MCF 10A (cell line): ENCODE data around the gene TGFBR1. TPM values are rescaled to one million over a fixed set of nuclear protein-coding genes. Genes with fewer than 3 reads are reported as not detected.

ENCODE experiments used
- BruUV-seq: library from RNA; stranded (reverse); fragments of 400-500 nt; replicated peaks from 2 replicates; lab custom pipeline; 2021; lab: Mats Ljungman, UMichigan
- CTCF ChIA-PET: fragments of 300-600 bp; sonication (Branson Sonifier 250); formaldehyde crosslinking; extraction: SDS; loops from one replicate; lab custom pipeline; 2021; ENCODE audit warnings: antibody characterized with exemption, inconsistent platforms; lab: Yijun Ruan, JAX
- POLR2A ChIA-PET: fragments of 300-600, 350-650 bp; sonication (Branson Sonifier 250); formaldehyde crosslinking; extraction: SDS; loops from one replicate; lab custom pipeline; 2020; ENCODE audit warnings: antibody characterized with exemption, inconsistent platforms; lab: Yijun Ruan, JAX
- DNase-seq: peaks from one replicate; pipeline ENCODE4 v3.0.0-alpha.2; 2018; ENCODE audit not compliant: unreplicated experiment
- H3K27ac Mint-ChIP-seq: one replicate; pipeline ENCODE4 v1.8.0; 2022; ENCODE audit warnings: mild to moderate bottlenecking, low read depth, mixed read lengths; ENCODE audit not compliant: unreplicated experiment
- H3K27me3 Mint-ChIP-seq: one replicate; pipeline ENCODE4 v1.8.0; 2022; ENCODE audit warnings: mixed read lengths; ENCODE audit not compliant: insufficient read depth, unreplicated experiment
- H3K36me3 Mint-ChIP-seq: one replicate; pipeline ENCODE4 v1.8.0; 2022; ENCODE audit warnings: mild to moderate bottlenecking, moderate library complexity, mixed read lengths; ENCODE audit not compliant: insufficient read depth, unreplicated experiment
- H3K4me1 Mint-ChIP-seq: one replicate; pipeline ENCODE4 v1.8.0; 2022; ENCODE audit warnings: mixed read lengths; ENCODE audit not compliant: insufficient read depth, unreplicated experiment
- H3K4me3 Mint-ChIP-seq: one replicate; pipeline ENCODE4 v1.8.0; 2022; ENCODE audit warnings: mild to moderate bottlenecking, moderate library complexity, mixed read lengths; ENCODE audit not compliant: unreplicated experiment
- H3K9me3 Mint-ChIP-seq: one replicate; pipeline ENCODE4 v1.8.0; 2022; ENCODE audit warnings: mixed read lengths; ENCODE audit not compliant: unreplicated experiment
- intact Hi-C: fragments of 100-400 bp; cut with micrococcal nuclease; formaldehyde crosslinking; loops from 2 replicates; pipeline ENCODE4 v1.14.1; 2022
- total RNA-seq: library from RNA; stranded (reverse); gene quantifications from 2 replicates; pipeline ENCODE4 v1.2.3, GENCODE V29; 2022
- TF ChIP-seq, protein P1 (sequence below): fragments of 200-600 bp; IDR thresholded peaks from one replicate; pipeline ENCODE4 v1.8.0; 2022; ENCODE audit warnings: antibody characterized with exemption, mild to moderate bottlenecking; ENCODE audit not compliant: unreplicated experiment

The TGFBR1 gene
- total RNA-seq, 1 experiment from 2014 or later, result 27.6 TPM

DNA sequence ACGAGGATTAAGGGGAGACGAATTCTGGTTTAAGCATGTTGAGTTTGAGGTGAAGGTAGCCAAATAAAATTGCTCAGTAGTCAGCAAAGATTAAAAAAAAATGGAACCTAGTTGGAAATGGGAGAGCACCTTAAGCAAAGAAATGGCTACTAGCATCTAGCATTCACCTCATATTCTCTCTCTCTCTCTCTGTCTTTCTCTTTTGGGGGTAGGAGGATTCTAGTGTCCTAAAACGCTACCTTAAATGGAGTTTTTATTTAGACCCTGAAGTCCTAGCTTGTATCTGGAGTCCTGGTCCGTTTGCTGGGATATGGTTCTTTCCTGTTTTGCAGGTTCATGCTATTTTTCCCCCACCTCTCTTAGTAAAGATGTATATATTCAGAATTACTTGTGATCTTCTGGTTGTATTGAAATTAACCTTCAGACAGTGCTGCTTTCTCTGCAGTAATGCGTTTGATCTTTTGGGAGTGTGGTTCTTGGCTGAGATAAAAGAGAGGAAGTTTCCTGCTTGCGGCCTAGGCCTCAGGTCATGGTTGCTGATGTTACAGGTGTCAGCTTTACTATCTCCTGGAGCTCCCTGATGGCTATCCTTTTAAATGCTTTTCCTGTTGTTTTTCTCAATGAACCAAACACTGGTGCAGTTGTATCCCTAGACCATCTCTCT is 8.0 kb downstream of the TGFBR1 start:
- H3K36me3 Mint-ChIP-seq, result no peaks in the 10 kb centered on the region
- DNase-seq, result no peak
- ChIA-PET CTCF (interaction anchor here (0.7 to 1.6 kb wide), 4 partner anchors 9 to 901 kb away, joined by 3 to 8 read pairs (median 4); partner anchors contain the start of gene TGFBR1), POLR2A (interaction anchor here (1.3 to 1.6 kb wide), 2 partner anchors 9 to 12 kb away, joined by 3 to 5 read pairs; no protein-coding TSS in a partner anchor)
- H3K4me3 Mint-ChIP-seq, result no peak overlapping the region
- intact Hi-C loops, result no loop called here
- TF ChIP-seq, protein P1, sequence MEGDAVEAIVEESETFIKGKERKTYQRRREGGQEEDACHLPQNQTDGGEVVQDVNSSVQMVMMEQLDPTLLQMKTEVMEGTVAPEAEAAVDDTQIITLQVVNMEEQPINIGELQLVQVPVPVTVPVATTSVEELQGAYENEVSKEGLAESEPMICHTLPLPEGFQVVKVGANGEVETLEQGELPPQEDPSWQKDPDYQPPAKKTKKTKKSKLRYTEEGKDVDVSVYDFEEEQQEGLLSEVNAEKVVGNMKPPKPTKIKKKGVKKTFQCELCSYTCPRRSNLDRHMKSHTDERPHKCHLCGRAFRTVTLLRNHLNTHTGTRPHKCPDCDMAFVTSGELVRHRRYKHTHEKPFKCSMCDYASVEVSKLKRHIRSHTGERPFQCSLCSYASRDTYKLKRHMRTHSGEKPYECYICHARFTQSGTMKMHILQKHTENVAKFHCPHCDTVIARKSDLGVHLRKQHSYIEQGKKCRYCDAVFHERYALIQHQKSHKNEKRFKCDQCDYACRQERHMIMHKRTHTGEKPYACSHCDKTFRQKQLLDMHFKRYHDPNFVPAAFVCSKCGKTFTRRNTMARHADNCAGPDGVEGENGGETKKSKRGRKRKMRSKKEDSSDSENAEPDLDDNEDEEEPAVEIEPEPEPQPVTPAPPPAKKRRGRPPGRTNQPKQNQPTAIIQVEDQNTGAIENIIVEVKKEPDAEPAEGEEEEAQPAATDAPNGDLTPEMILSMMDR, result no peak
- no TSS peak for BruUV-seq
- H3K9me3 Mint-ChIP-seq, result no peaks in the 10 kb centered on the region
- H3K27me3 Mint-ChIP-seq, result no peaks in the 10 kb centered on the region
- H3K4me1 Mint-ChIP-seq, result peaks cover 45% of the 10 kb centered on the region
- H3K27ac Mint-ChIP-seq, result no peak overlapping the region

DNA sequence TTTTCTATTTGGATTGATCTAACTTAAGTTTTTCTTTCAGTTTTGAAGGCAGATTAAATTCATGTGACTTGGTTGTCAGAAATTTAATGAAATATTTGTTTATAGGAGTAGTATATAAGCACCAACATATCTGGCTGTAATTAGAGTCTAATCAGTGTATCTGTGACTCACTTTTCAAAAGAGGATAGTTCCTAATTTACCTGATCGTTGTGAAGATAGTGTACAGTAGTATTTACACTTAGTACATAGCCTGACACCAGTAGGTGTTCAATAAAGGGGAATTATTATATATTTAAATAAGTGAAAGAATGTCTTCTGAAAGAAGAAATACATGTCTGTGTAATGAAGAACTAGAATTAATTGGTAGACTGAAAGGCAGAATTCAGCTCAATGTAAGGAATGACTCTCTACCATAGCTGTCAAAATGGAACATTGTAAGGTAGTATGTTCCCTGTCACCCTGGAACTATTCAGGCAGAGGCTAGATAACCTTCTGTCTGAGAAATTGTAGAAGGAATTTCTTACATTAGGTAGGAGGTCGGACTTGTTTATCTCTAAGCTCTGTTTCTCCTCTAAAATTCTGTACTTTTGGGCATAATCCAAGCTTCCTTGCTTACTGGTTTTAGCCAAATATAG is 8.6 kb downstream of the TGFBR1 start:
- no peaks in the 10 kb centered on the region for H3K27me3 Mint-ChIP-seq
- CTCF ChIA-PET, result interaction anchor here (0.7 to 1.6 kb wide), 6 partner anchors 9 to 513 kb away, joined by 3 to 8 read pairs (median 4); partner anchors contain the start of gene TGFBR1
- POLR2A ChIA-PET, result interaction anchor here (0.7 to 1.6 kb wide), 6 partner anchors 8 to 793 kb away, joined by 3 to 6 read pairs (median 4); partner anchors contain the start of genes STX17 and TGFBR1
- peaks cover 41% of the 10 kb centered on the region for H3K4me1 Mint-ChIP-seq
- intact Hi-C loops, result no loop called here
- no peaks in the 10 kb centered on the region for H3K36me3 Mint-ChIP-seq
- no peak overlapping the region for H3K4me3 Mint-ChIP-seq
- no TSS peak for BruUV-seq
- no peak overlapping the region for H3K27ac Mint-ChIP-seq
- TF ChIP-seq, protein P1, result no peak
- no peaks in the 10 kb centered on the region for H3K9me3 Mint-ChIP-seq
- DNase-seq, result no peak

DNA sequence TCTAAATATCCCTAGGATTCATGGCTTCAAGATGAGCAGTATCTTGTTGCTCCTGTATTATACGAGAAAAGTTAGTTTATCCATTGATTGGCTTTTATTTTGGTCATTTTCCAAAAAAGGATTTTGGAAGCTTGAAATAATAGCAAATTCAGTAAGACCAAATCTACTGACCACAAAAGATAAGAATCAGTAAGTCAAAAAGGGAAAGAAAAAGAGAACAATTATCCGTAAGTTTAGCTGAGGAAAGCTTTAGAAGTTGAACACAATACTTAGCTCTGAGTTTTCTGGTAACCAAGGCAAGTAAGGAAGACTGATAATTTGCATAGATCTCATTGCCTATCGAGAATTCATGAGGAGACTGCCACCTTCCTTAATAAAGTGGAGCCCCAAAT is 9.1 kb downstream of the TGFBR1 start:
- no peak overlapping the region for H3K27ac Mint-ChIP-seq
- H3K4me1 Mint-ChIP-seq, result peaks cover 37% of the 10 kb centered on the region
- no peaks in the 10 kb centered on the region for H3K9me3 Mint-ChIP-seq
- no peaks in the 10 kb centered on the region for H3K36me3 Mint-ChIP-seq
- no TSS peak for BruUV-seq
- H3K27me3 Mint-ChIP-seq, result no peaks in the 10 kb centered on the region
- intact Hi-C loops, result no loop called here
- ChIA-PET POLR2A (interaction anchor here (0.7 to 1.6 kb wide), 6 partner anchors 8 to 793 kb away, joined by 3 to 6 read pairs (median 4); partner anchors contain the start of genes STX17 and TGFBR1), CTCF (interaction anchor here (0.7 to 1.6 kb wide), 5 partner anchors 10 to 513 kb away, joined by 3 to 8 read pairs (median 4); partner anchors contain the start of gene TGFBR1)
- TF ChIP-seq, protein P1, result no peak
- H3K4me3 Mint-ChIP-seq, result no peak overlapping the region
- DNase-seq, result no peak
